GM13977 (cell line): ENCODE data around the gene TAOK3.

Experiments used
- DNase-seq: peaks from one replicate; pipeline ENCODE4 v3.0.0; 2012; ENCODE audit warnings: low spot score
- CTCF ChIP-seq: IDR thresholded peaks from 2 replicates; pipeline ENCODE4 v1.5.1; 2012; ENCODE audit warnings: mild to moderate bottlenecking, control low read depth; ENCODE audit not compliant: insufficient read depth; ENCODE audit errors: extremely low read depth, missing control alignments
- in situ Hi-C: fragments of 300-500 bp; cut with MboI; formaldehyde crosslinking; loops from one replicate; pipeline ENCODE4 v1.12.0; 2022; ENCODE audit warnings: low sequenced_read_pairs, low pct_unique_long_range_greater_than_20kb, mixed read lengths, inconsistent platforms; ENCODE audit not compliant: unreplicated experiment

Gene TAOK3

DNA sequence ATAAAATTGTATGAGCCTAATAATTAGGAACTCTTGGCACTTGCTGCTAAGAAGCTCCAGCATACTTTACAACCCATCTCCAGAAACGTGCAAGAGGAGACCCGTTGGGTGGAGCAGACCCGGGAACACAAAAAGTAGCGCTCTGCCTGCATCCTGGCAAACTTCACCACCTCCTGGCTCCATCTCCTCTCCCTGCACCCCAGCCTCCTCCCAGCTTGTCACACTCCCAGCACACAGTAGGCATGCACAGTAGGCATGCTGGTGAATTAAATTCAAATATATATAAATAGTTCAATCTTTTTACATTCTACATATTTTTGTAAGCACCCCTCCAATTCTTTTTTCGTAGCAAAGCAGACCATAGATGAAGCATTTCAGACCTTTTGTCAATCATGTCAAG is 270.1 kb downstream of the TAOK3 start:
- no peak for TF ChIP-seq CTCF
- in situ Hi-C loops = no loop called here
- no peak for DNase-seq

DNA sequence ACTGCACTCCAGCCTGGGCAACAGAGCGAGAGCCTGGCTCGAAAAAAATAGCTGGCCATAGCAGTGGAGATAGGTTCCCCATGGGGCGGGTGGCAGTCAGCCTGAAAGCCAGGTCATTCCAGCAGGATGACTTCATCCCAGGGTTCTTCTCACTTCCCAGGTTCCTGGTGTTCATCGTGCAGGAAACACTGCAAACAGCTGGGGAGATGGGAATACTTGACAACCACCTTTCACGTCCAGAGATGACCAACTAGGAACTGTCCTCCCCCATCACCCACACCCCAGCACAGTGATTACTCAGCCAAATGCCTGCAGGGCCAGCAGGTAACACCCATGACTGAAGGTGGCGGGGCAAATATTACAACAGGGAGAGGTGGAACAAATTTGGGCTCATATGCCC is 270.6 kb downstream of the TAOK3 start:
- no peak for TF ChIP-seq CTCF
- no peak for DNase-seq
- in situ Hi-C loops = no loop called here

GRCh38 chr12:118101051-118101450 is 271.7 kb downstream of the TAOK3 start:
- in situ Hi-C loops = no loop called here
- no peak for TF ChIP-seq CTCF
- no peak for DNase-seq
